Measurements from ENCODE around the gene BHLHA15. TPM values are rescaled to one million over a fixed set of nuclear protein-coding genes. Genes with fewer than 3 reads are reported as not detected.

The BHLHA15 gene
- total and polyA plus RNA-seq, 9 of the 15 experiments (the other 6 are each of a cell fraction or from before 2014, with no cell fraction given) = 0.22 to 2.0 (median 1.1) TPM; not detected in 4

DNA sequence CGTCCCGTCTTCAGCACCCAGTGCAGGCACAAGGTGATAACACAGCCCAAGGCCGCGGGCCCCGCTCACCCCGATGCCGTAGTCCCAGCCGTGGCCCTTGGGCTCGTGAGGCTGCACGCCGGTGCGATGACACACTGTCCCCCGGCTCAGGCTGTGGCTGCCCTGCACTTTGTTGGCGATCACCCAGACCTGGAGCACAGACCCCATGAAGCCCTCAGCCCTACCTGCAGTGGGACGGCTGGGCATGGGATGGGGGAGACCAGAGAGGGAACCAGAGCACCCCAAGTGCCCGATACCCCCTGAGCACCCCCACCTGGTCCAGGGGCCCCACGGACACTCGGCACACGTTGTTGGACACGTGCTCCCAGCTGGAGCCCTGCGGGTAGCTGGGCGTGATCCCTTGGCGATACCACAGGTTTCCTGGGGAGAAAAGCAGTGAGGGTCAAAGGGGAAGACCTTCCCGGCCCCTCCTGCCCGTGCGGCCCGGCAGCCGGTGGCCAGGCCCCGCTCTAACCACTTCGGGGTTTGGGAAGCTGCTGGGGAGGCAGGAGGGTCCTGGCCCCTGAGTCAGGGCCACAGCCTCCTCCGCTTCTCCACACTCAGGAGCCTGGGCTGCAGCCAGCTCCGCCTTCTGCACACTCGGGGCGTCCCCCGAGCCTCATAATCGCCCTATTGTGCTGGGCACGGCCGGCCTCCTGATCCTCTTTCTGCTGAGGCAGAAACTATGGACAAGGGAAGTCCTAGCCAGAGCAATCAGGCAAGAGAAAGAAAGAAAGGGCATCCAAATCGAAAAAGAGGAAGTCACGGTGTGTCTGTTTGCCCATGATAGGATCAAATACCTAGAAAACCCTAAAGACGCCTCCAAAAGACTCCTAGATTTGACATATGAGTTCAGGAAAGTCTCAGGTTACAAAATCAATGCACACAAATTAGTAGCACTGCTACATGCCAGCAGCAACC is 6.7 kb downstream of the BHLHA15 start (continued):
- TF ChIP-seq PHB2 (IDR thresholded peaks at IDR 0.05; ENCODE audit: low read depth) (no peak), CREBBP (IDR thresholded peaks at IDR 0.05; ENCODE audit: low read depth, low read length) (no peak), E2F3 (CRISPR knock-in tag; IDR thresholded peaks at IDR 0.05) (no peak), ZNF41 (CRISPR knock-in tag; conservative IDR thresholded peaks at IDR 0.05) (no peak), JUND (IDR thresholded peaks at IDR 0.05; ENCODE audit: borderline replicate concordance, low read depth, low read length) (peak; percentile 54; the same call in 1 of the 2 replicates), JUND (tag; IDR thresholded peaks at IDR 0.05; ENCODE audit: borderline replicate concordance, low read depth, low read length) (peak; percentile 32; the same call in 1 of the 3 replicates), ARID1B (IDR thresholded peaks at IDR 0.05) (peak; percentile 97), BCL6 (CRISPR knock-in tag; IDR thresholded peaks at IDR 0.05) (no peak), RUNX1 (IDR thresholded peaks at IDR 0.05; ENCODE audit: low read depth) (no peak), CC2D1A (IDR thresholded peaks at IDR 0.05) (peak; percentile 23; the same call in 1 of the 2 replicates), KLF13 (tag; IDR thresholded peaks at IDR 0.05; ENCODE audit: borderline replicate concordance, low read depth) (no peak), CCAR2 (IDR thresholded peaks at IDR 0.05; ENCODE audit: low read depth, low read length) (no peak), MIER1 (IDR thresholded peaks at IDR 0.05; ENCODE audit: low read depth) (no peak), MXI1 (IDR thresholded peaks at IDR 0.05; ENCODE audit: low read depth, low read length) (no peak), NR2F6 (CRISPR knock-in tag; IDR thresholded peaks at IDR 0.05) (no peak), RBM17 (IDR thresholded peaks at IDR 0.05; ENCODE audit: borderline replicate concordance, low read depth, low read length) (no peak), C11orf30 (IDR thresholded peaks at IDR 0.05; ENCODE audit: low read depth) (no peak), MYC (IDR thresholded peaks at IDR 0.05; ENCODE audit: low read depth, low read length) (no peak), MYC (CRISPR knock-in tag; IDR thresholded peaks at IDR 0.05; ENCODE audit: borderline replicate concordance, low read depth) (no peak), ZNF717 (CRISPR knock-in tag; IDR thresholded peaks at IDR 0.05) (no peak)
- TF ChIP-seq, protein P1, sequence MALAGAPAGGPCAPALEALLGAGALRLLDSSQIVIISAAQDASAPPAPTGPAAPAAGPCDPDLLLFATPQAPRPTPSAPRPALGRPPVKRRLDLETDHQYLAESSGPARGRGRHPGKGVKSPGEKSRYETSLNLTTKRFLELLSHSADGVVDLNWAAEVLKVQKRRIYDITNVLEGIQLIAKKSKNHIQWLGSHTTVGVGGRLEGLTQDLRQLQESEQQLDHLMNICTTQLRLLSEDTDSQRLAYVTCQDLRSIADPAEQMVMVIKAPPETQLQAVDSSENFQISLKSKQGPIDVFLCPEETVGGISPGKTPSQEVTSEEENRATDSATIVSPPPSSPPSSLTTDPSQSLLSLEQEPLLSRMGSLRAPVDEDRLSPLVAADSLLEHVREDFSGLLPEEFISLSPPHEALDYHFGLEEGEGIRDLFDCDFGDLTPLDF (CRISPR knock-in tag; IDR thresholded peaks at IDR 0.05) = no peak
- TF ChIP-seq, protein P2, sequence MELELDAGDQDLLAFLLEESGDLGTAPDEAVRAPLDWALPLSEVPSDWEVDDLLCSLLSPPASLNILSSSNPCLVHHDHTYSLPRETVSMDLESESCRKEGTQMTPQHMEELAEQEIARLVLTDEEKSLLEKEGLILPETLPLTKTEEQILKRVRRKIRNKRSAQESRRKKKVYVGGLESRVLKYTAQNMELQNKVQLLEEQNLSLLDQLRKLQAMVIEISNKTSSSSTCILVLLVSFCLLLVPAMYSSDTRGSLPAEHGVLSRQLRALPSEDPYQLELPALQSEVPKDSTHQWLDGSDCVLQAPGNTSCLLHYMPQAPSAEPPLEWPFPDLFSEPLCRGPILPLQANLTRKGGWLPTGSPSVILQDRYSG (tag; conservative IDR thresholded peaks at IDR 0.05; ENCODE audit: low read depth) = no peak
- TF ChIP-seq, protein P3, sequence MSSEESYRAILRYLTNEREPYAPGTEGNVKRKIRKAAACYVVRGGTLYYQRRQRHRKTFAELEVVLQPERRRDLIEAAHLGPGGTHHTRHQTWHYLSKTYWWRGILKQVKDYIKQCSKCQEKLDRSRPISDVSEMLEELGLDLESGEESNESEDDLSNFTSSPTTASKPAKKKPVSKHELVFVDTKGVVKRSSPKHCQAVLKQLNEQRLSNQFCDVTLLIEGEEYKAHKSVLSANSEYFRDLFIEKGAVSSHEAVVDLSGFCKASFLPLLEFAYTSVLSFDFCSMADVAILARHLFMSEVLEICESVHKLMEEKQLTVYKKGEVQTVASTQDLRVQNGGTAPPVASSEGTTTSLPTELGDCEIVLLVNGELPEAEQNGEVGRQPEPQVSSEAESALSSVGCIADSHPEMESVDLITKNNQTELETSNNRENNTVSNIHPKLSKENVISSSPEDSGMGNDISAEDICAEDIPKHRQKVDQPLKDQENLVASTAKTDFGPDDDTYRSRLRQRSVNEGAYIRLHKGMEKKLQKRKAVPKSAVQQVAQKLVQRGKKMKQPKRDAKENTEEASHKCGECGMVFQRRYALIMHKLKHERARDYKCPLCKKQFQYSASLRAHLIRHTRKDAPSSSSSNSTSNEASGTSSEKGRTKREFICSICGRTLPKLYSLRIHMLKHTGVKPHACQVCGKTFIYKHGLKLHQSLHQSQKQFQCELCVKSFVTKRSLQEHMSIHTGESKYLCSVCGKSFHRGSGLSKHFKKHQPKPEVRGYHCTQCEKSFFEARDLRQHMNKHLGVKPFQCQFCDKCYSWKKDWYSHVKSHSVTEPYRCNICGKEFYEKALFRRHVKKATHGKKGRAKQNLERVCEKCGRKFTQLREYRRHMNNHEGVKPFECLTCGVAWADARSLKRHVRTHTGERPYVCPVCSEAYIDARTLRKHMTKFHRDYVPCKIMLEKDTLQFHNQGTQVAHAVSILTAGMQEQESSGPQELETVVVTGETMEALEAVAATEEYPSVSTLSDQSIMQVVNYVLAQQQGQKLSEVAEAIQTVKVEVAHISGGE (CRISPR knock-in tag; IDR thresholded peaks at IDR 0.05) = peak in 1 of 3 experiments; percentile 30; a peak in 1 of 6 replicates

Measured in K562 (cell line).